Measurements from ENCODE around the gene RGL1.
"Not testable (repeated sequence)": the region's sequence is repeated elsewhere in the genome, so short reads cannot be mapped to it uniquely, and the experiment has no call there.

RGL1 gene

GRCh38 chr1:183804916-183805841, at the start of gene RGL1:
RGL1 (plus strand) TSS chr1:183805120; CDS start chr1:183805298, 178 bp downstream.
- no peak for DNase-seq (ENCODE audit: low read depth in 2 of 2)

- DNase-seq (ENCODE audit: low read depth in 2 of 2), result no peak
These were observed 48.6 kb upstream of the RGL1 start for GRCh38 chr1:183756326-183756725.

DNA sequence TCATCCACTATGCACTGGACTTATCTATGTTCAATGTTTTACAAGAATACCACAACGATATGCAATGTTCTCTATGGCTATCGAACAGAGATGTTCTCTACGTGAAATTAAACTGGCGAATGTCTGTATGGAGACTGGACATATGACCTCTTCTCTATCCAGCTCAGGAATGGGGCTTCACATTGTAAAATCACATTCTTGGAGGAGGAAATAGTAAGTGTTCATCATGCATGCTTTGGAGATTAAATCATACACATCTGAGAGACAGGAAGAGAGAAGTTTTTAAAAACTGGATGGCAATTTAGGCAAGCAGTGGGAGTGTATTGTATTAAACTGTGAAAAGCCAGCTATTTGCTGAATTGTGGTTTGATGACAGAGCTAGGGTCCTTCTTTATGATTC, 47.9 kb upstream of the RGL1 start:
- DNase-seq (ENCODE audit: low read depth in 2 of 2), result no peak

DNA sequence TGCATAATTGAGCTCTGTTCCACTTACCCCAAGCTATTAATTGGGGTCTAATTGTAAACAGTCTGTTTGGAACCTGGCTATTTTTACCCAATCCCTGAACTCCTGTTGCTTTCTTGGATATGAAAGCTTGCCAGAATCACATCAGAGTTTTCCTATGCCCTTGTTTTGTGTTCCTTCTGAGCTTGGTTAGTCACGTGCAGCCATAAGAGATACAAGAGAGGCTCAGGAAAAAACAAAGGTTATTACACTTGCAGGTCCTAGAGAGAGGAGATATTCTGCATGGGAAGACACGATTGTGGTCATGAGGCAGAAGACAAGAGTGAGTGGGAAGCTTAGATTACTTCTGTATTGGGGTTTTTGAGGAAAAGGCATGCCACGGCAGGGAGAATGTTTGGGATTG, 46.0 kb upstream of the RGL1 start:
- DNase-seq (ENCODE audit: low read depth in 2 of 2), result no peak

DNA sequence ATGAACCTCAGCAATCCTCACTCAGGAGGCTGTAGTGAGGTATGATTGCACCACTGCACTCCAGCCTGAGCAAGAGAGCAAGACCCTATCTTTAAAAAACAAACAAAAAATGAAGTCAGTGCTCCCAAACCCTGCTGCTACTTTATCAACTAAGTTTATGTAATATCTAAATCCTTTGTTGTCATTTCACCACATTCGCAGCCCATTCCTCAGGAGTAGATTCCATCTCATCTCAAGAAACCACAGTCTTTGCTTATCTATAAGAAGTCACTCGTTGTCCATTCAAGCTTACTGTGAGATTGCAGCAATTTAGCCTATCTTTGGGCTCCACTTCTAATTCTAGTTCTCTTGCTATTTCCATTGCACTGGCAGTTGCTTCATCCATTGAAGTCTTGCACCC, 44.3 kb upstream of the RGL1 start:
- DNase-seq (ENCODE audit: low read depth in 2 of 2), result no peak

GRCh38 chr1:183761871-183762270, 43.0 kb upstream of the RGL1 start:
- no peak for DNase-seq (ENCODE audit: low read depth in 2 of 2)

GRCh38 chr1:183762856-183763255, 42.1 kb upstream of the RGL1 start:
- DNase-seq (ENCODE audit: low read depth in 2 of 2), result not testable (repeated sequence)

DNA sequence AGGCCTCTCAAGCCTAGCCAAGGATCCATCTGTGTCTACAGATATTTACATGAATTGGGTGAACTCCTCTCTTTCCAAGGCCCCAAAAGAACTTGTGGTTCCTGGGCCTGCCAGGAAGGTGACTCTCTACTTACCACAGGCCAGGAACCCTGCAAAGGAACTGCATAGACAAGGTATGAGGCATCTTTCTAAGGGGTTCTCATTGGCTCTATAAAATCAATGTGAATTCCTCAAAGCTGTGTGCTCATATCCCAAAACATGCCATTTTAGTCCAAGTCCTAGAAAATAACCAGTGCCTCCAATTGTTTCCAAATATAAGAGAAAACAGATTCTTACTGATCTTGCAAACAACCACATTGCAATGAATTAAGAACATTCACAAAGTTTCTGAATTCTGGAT, 39.9 kb upstream of the RGL1 start:
- no peak for DNase-seq (ENCODE audit: low read depth in 2 of 2)

DNA sequence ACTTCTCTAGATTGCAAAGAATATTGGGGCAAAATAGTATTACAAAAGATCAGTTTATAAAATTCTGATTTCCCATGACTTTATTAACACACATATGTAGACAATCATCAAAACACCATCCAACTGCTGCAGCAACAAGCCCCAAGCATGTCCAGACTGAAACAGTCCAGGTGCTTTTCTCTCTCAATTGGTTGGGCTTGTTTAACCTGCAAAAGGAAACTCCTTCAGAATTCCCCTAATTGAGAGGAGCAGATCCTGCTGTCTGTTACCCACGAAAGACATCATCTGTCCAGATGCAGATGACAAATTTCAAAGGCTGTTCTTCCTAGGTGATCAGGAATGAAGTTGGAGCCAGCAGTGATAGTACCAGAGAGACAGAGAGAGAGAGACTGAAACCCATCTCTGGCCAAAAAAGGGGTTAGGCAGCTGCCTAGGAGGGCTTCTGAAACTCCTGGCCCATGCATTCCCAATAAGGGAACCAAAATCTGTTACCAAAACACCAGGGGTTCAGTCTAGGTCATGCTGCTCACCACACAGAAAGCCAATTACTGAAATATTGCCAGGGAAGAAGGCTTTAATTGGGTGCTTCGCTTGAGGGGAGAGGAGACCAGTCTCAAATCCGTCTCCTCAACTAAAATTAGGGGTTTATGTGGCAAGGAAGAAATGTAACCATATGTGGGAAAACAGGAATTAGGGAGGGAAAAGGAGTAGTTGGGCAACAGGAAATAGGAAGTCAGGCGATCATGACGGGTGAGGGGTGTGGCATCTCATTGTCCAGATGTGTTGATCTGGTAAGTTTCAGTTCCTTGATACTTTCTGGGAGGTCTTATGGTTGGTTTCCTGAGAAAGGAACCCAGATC, 34.7 kb upstream of the RGL1 start:
- no peak for DNase-seq (ENCODE audit: low read depth in 2 of 2)

GRCh38 chr1:183770816-183771128, 34.1 kb upstream of the RGL1 start:
- DNase-seq (ENCODE audit: low read depth in 2 of 2), result no peak

- DNase-seq (ENCODE audit: low read depth in 2 of 2), result no peak
These were observed 31.2 kb upstream of the RGL1 start for GRCh38 chr1:183773482-183774274.

DNA sequence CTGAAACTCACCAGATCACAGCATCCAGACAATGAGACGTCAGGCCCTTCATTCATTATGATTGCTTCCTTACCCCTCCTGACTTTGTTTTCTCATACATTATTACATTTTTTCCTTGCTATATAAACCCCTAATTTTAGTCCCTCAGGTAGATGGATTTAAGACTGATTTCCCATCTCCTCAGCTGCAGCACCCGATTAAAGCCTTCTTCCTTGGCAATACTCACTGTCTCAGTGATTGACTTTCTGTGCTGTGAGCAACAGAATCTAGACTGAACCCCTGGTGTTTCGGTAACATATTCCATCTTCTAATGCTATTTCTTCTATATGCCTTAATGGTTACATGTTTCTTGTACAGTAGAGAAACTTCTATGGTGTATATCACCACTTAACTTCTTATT, 30.0 kb upstream of the RGL1 start:
- no peak for DNase-seq (ENCODE audit: low read depth in 2 of 2)

DNA sequence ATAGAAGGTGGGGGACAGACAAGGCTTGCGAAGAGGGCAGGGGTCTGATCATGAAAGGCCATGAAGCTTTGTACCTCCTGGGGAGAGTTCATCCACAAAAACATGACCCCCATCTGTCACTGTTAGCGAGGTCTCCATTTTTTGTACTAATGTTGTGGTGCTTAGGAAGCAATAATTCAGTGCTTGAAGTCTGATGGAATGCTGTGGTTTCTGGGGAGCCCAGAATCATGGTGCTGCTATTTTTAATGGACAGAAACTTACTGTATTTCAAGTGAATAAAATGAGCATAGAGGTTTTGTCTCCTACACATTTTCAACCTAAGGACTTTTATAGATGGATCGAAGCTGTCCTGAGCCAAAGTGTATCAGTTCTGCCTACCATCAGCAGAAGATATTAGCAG, 28.2 kb upstream of the RGL1 start:
- DNase-seq (ENCODE audit: low read depth in 2 of 2), result no peak

GRCh38 chr1:183777328-183777727, 27.6 kb upstream of the RGL1 start:
- DNase-seq (ENCODE audit: low read depth in 2 of 2), result no peak

DNA sequence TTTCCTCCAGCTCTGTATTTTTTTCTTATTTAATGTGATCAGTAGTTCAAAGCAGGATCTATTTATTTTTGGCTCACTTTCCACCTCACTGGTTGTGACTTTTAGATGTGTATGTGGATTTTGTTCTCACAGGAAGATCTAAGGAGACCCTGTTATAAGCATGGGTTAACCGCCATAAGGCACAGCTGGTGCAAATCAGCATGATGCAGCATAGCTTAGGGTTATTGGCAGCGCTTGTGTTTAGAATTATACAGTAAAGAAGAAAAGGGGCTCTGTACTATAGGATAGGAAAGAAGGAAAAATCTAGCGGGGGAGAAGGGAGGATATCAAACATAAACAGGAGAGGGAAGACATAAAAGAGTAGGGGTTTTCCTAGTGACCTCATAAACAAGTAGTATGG, 26.9 kb upstream of the RGL1 start:
- no peak for DNase-seq (ENCODE audit: low read depth in 2 of 2)

- DNase-seq (ENCODE audit: low read depth in 2 of 2), result no peak
These were observed 26.1 kb upstream of the RGL1 start for GRCh38 chr1:183778568-183779433.

GRCh38 chr1:183780159-183780558, 24.8 kb upstream of the RGL1 start:
- no peak for DNase-seq (ENCODE audit: low read depth in 2 of 2)

DNA sequence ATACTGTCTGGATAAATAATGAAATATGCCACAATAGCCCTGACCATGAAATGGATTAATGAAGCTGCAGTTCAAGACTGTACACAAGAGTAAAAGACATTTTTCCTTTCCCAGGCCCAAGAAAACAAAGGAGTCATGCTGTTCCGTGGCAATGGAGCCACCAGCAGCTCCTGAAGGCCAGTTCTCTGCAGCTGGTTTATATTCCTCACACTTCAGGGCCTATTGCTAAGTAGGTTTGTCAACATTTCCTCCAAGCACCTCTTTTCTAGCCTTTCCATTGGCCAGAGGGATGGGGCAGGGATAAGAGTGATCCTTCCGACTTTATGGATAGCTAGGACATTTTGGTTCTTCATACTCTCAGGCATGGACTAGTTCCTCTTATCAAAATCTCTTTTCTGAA, 24.2 kb upstream of the RGL1 start:
- DNase-seq (ENCODE audit: low read depth in 2 of 2), result no peak

DNA sequence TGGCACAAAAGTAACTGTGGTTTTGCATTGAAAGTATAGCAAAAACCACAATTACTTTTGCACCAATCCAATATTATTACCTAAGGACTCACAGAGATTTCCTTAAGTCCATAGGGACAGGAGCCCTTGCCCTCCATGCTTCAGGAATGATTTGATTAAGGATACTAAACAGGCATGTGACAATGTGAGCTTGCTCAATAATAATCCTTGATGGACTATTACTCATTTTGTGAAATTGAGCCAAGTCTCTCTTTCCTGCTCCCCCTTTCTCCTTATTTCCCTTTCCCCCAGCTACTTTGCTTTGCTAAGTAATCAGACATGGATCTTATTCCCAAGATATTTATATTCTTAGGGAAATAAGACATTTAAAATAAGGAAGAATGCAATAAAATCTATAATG, 21.6 kb upstream of the RGL1 start:
- DNase-seq (ENCODE audit: low read depth in 2 of 2), result no peak

DNA sequence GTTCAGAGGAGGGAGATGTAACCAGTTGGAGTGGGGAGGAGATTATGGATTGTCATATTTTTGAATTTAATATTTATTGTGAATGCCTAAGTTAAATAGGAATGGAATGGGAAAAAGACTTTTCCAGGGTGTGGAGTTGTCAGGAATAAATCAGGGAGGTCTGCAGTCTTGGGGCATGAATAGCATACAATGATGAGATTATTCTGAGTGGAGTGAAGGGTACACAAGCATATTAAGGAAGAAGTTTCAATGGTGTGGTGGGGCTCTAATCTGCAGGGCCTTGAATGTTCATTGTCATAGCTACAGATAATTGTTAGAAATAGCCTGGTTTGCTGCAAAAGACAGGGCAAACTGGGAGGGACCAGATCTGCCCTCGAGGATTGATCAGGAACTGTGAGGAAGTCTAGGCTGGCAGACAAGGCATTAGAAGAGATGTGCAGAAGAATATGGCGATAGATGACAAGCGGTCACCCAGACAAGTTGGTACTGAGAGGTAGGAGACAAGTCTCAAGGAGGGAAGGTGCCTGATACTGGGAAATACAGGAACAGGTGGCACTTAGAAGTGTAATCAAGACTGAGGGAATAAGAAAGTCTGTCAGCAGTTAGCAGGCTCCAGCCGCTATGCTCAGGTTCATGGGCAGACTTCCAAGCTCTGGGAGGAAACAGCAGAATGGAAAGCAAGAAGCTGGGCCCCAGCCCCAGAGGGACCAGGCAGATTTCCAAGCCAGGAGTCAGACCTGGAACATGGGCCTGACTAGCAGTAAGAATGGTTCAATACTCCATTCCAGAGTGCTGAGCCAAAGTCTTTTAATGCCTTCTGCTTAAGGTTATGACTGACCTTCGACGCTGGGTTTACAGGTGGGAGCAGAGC, 20.9 kb upstream of the RGL1 start:
- DNase-seq (ENCODE audit: low read depth in 2 of 2), result no peak

Measured in stimulated activated CD8-positive, alpha-beta memory T cell treated with anti-CD3 and anti-CD28 coated beads, Interleukin-15, amount 100 ng/mL, for 4 hours (primary cell).